IPS DF 6.9 (cell line): ENCODE data around the gene PLA2G5.

Experiments
- DNase-seq: peaks from one replicate; pipeline ENCODE4 v3.0.0-alpha.2; 2013; ENCODE audit warnings: low read depth, low spot score
- H3K27ac ChIP-seq: one replicate; pipeline ENCODE4 v1.5.1; 2013; ENCODE audit warnings: low read length, control low read depth
- H3K27me3 ChIP-seq: 2 replicates; pipeline ENCODE4 v1.6.1; 2013; ENCODE audit warnings: mild to moderate bottlenecking, low read length; ENCODE audit not compliant: control insufficient read depth, insufficient read depth
- H3K36me3 ChIP-seq: 2 replicates; pipeline ENCODE4 v1.6.1; 2013; ENCODE audit warnings: low read length; ENCODE audit not compliant: control insufficient read depth, insufficient read depth
- H3K4me1 ChIP-seq: 2 replicates; pipeline ENCODE4 v1.6.1; 2013; ENCODE audit warnings: low read length; ENCODE audit not compliant: control insufficient read depth, insufficient read depth
- H3K4me3 ChIP-seq: 2 replicates; pipeline ENCODE4 v1.5.1; 2013; ENCODE audit warnings: mild to moderate bottlenecking, low read length
- H3K9me3 ChIP-seq: 2 replicates; pipeline ENCODE4 v1.6.1; 2013; ENCODE audit warnings: low read length, inconsistent platforms; ENCODE audit not compliant: control insufficient read depth, insufficient read depth
- WGBS: extraction: QIAGEN DNeasy Blood & Tissue Kit; methylation state at CpG from one replicate; pipeline ENCODE4 v1.1.7; 2013; ENCODE audit warnings: mixed read lengths, missing lambda C conversion rate; ENCODE audit not compliant: insufficient read length, insufficient coverage; 5-methylcytosine and 5-hydroxymethylcytosine counted together

The PLA2G5 gene

GRCh38 chr1:20102875-20103274, 32.9 kb downstream of the PLA2G5 start:
- H3K36me3 ChIP-seq = no peaks in the 10 kb centered on the region
- H3K27ac ChIP-seq = no peak overlapping the region
- H3K9me3 ChIP-seq = no peaks in the 10 kb centered on the region
- WGBS = no CpG with 5 or more reads among the region's 1 CpG
- H3K4me3 ChIP-seq = no peak overlapping the region
- DNase-seq = no peak
- H3K4me1 ChIP-seq = peaks cover 2% of the 10 kb centered on the region; the same call in 1 of the 2 replicates
- no peaks in the 10 kb centered on the region for H3K27me3 ChIP-seq

- Histone ChIP-seq H3K9me3 (no peaks in the 10 kb centered on the region), H3K4me3 (no peak overlapping the region), H3K36me3 (no peaks in the 10 kb centered on the region), H3K27me3 (no peaks in the 10 kb centered on the region), H3K4me1 (no peaks in the 10 kb centered on the region), H3K27ac (no peak overlapping the region)
- DNase-seq = no peak
- WGBS = no CpG with 5 or more reads among the region's 1 CpG
Observed at GRCh38 chr1:20105856-20106255, 35.9 kb downstream of the PLA2G5 start.

GRCh38 chr1:20107351-20107750, 37.4 kb downstream of the PLA2G5 start:
- Histone ChIP-seq H3K36me3 (no peaks in the 10 kb centered on the region), H3K27ac (no peak overlapping the region), H3K9me3 (no peaks in the 10 kb centered on the region), H3K4me3 (no peak overlapping the region), H3K4me1 (no peaks in the 10 kb centered on the region), H3K27me3 (no peaks in the 10 kb centered on the region)
- WGBS = no CpG with 5 or more reads among the region's 4 CpGs
- DNase-seq = no peak

GRCh38 chr1:20107796-20108195, 37.8 kb downstream of the PLA2G5 start:
- H3K36me3 ChIP-seq = no peaks in the 10 kb centered on the region
- DNase-seq = no peak
- no peaks in the 10 kb centered on the region for H3K27me3 ChIP-seq
- no peaks in the 10 kb centered on the region for H3K9me3 ChIP-seq
- no peak overlapping the region for H3K4me3 ChIP-seq
- no CpG with 5 or more reads among the region's 4 CpGs for WGBS
- H3K4me1 ChIP-seq = no peaks in the 10 kb centered on the region
- no peak overlapping the region for H3K27ac ChIP-seq

GRCh38 chr1:20108366-20109123, 38.6 kb downstream of the PLA2G5 start:
- Histone ChIP-seq H3K27ac (no peak overlapping the region), H3K9me3 (no peaks in the 10 kb centered on the region), H3K27me3 (no peaks in the 10 kb centered on the region), H3K4me1 (no peaks in the 10 kb centered on the region), H3K4me3 (no peak overlapping the region), H3K36me3 (no peaks in the 10 kb centered on the region)
- DNase-seq = no peak
- WGBS = no CpG with 5 or more reads among the region's 5 CpGs

- Histone ChIP-seq H3K4me1 (no peaks in the 10 kb centered on the region), H3K36me3 (no peaks in the 10 kb centered on the region), H3K4me3 (no peak overlapping the region), H3K27me3 (no peaks in the 10 kb centered on the region), H3K9me3 (no peaks in the 10 kb centered on the region), H3K27ac (no peak overlapping the region)
- no CpG with 5 or more reads among the region's 4 CpGs for WGBS
- no peak for DNase-seq
Observed at GRCh38 chr1:20109223-20109856, 39.3 kb downstream of the PLA2G5 start.

- Histone ChIP-seq H3K9me3 (no peaks in the 10 kb centered on the region), H3K27me3 (no peaks in the 10 kb centered on the region), H3K4me3 (no peak overlapping the region), H3K36me3 (no peaks in the 10 kb centered on the region), H3K27ac (no peak overlapping the region), H3K4me1 (no peaks in the 10 kb centered on the region)
- WGBS = no CpG with 5 or more reads among the region's 12 CpGs
- no peak for DNase-seq
Observed at GRCh38 chr1:20110679-20111078, 40.7 kb downstream of the PLA2G5 start.

GRCh38 chr1:20111452-20111851, 41.5 kb downstream of the PLA2G5 start:
- Histone ChIP-seq H3K4me3 (no peak overlapping the region), H3K36me3 (no peaks in the 10 kb centered on the region), H3K27ac (no peak overlapping the region), H3K4me1 (no peaks in the 10 kb centered on the region), H3K9me3 (no peaks in the 10 kb centered on the region), H3K27me3 (no peaks in the 10 kb centered on the region)
- WGBS = no CpG with 5 or more reads among the region's 5 CpGs
- no peak for DNase-seq

- no peak overlapping the region for H3K4me3 ChIP-seq
- no peak overlapping the region for H3K27ac ChIP-seq
- no CpG with 5 or more reads among the region's 3 CpGs for WGBS
- no peaks in the 10 kb centered on the region for H3K4me1 ChIP-seq
- no peaks in the 10 kb centered on the region for H3K36me3 ChIP-seq
- no peaks in the 10 kb centered on the region for H3K9me3 ChIP-seq
- no peak for DNase-seq
- H3K27me3 ChIP-seq = no peaks in the 10 kb centered on the region
Observed at GRCh38 chr1:20112279-20113000, 42.4 kb downstream of the PLA2G5 start.

- no peak for DNase-seq
- Histone ChIP-seq H3K9me3 (no peaks in the 10 kb centered on the region), H3K36me3 (no peaks in the 10 kb centered on the region), H3K27ac (no peak overlapping the region), H3K27me3 (no peaks in the 10 kb centered on the region), H3K4me3 (no peak overlapping the region), H3K4me1 (no peaks in the 10 kb centered on the region)
- WGBS = no CpG with 5 or more reads among the region's 15 CpGs
Observed at GRCh38 chr1:20114021-20114648, 44.1 kb downstream of the PLA2G5 start.
